OCI-LY7 (cell line): ENCODE results near the gene XYLT1. TPM values are rescaled to one million over a fixed set of nuclear protein-coding genes. Genes with fewer than 3 reads are reported as not detected.

Experiments used
- BruUV-seq: library from RNA; stranded (reverse); fragments of 400-500 nt; replicated peaks from 2 replicates; lab custom pipeline; 2021; lab: Mats Ljungman, UMichigan
- CTCF ChIA-PET: fragments of 300-600 bp; sonication (Branson Sonifier 250); formaldehyde crosslinking; loops from one replicate; lab custom pipeline; 2022; ENCODE audit warnings: antibody characterized with exemption; ENCODE audit not compliant: unreplicated experiment; lab: Charles Lee
- POLR2A ChIA-PET: fragments of 300-600 bp; sonication (Branson Sonifier 250); formaldehyde crosslinking; loops from one replicate; lab custom pipeline; 2022; ENCODE audit warnings: antibody characterized with exemption; lab: Charles Lee
- DNase-seq: peaks from one replicate; pipeline ENCODE4 v3.0.0-alpha.2; 2015; ENCODE audit warnings: low spot score
- H2AFZ ChIP-seq: fragments of 200-600 bp; sonication (generic), shearing (Covaris generic); 2 replicates; pipeline ENCODE4 v1.6.1; 2014; ENCODE audit warnings: mild to moderate bottlenecking, antibody characterized with exemption, low read length, moderate library complexity
- H3K27ac ChIP-seq: fragments of 200-600 bp; sonication (generic); 2 replicates; pipeline ENCODE4 v1.5.1; 2014; ENCODE audit warnings: mixed run types, low read depth, mild to moderate bottlenecking, moderate library complexity, low read length, inconsistent platforms; ENCODE audit not compliant: poor library complexity, severe bottlenecking
- H3K36me3 ChIP-seq: fragments of 200-600 bp; sonication (generic); 2 replicates; pipeline ENCODE4 v1.6.1; 2014; ENCODE audit warnings: mild to moderate bottlenecking, antibody characterized with exemption, low read length, moderate library complexity, mixed read lengths; ENCODE audit not compliant: insufficient read depth
- H3K4me1 ChIP-seq: fragments of 200-600 bp; sonication (generic); 2 replicates; pipeline ENCODE4 v1.5.1; 2014; ENCODE audit warnings: mild to moderate bottlenecking, low read length; ENCODE audit not compliant: insufficient read depth, poor library complexity, severe bottlenecking
- H3K4me2 ChIP-seq: fragments of 200-600 bp; sonication (generic); 2 replicates; pipeline ENCODE4 v1.6.1; 2014; ENCODE audit warnings: mild to moderate bottlenecking, low read length
- H3K4me3 ChIP-seq: fragments of 200-600 bp; sonication (generic); 2 replicates; pipeline ENCODE4 v1.5.1; 2014; ENCODE audit warnings: mild to moderate bottlenecking, low read depth, low read length; ENCODE audit not compliant: poor library complexity, severe bottlenecking
- H3K79me2 ChIP-seq: fragments of 200-600 bp; sonication (generic); 2 replicates; pipeline ENCODE4 v1.6.1; 2016; ENCODE audit warnings: low read depth, mild to moderate bottlenecking, low read length, moderate library complexity, mixed read lengths; ENCODE audit not compliant: insufficient read depth
- H3K9me2 ChIP-seq: fragments of 200-600 bp; sonication (generic); 2 replicates; pipeline ENCODE4 v1.6.1; 2016; ENCODE audit warnings: mild to moderate bottlenecking, low read length, mixed read lengths; ENCODE audit not compliant: insufficient read depth
- H3K9me3 ChIP-seq: fragments of 200-600 bp; sonication (generic); 2 replicates; pipeline ENCODE4 v1.6.1; 2014; ENCODE audit warnings: mild to moderate bottlenecking, mixed run types, low read length, mixed read lengths
- H4K20me1 ChIP-seq: fragments of 200-600 bp; sonication (generic); 2 replicates; pipeline ENCODE4 v1.6.1; 2014; ENCODE audit warnings: mild to moderate bottlenecking, antibody characterized with exemption, low read length, moderate library complexity, mixed read lengths; ENCODE audit not compliant: insufficient read depth
- CTCF ChIP-seq: fragments of 200-600 bp; sonication (generic); conservative IDR thresholded peaks from 2 replicates; pipeline ENCODE4 v1.5.1; 2014; ENCODE audit warnings: mild to moderate bottlenecking, antibody characterized with exemption, low read length, moderate library complexity, mixed read lengths
- EZH2phosphoT487 ChIP-seq: fragments of 200-600 bp; sonication (generic); IDR thresholded peaks from 2 replicates; pipeline ENCODE4 v1.6.1; 2018; ENCODE audit warnings: low read depth, borderline replicate concordance, mild to moderate bottlenecking, mixed run types, antibody characterized with exemption, low read length, moderate library complexity, mixed read lengths
- intact Hi-C: fragments of 100-400 bp; cut with micrococcal nuclease; formaldehyde crosslinking; loops from one replicate; pipeline ENCODE4 v1.10.0; 2022; ENCODE audit not compliant: unreplicated experiment
- total RNA-seq, 2 experiments: library from RNA; depleted of rRNA in 1 of 2; stranded (reverse); fragments of >200 nt in 1 of 2; shearing (Covaris generic) in 1 of 2; gene quantifications; 2 replicates each; pipeline ENCODE4 v1.2.3, GENCODE V29; 2014 to 2022

Gene XYLT1
- total RNA-seq, 2 experiments from 2014 or later: 36.3 to 50.0 TPM

DNA sequence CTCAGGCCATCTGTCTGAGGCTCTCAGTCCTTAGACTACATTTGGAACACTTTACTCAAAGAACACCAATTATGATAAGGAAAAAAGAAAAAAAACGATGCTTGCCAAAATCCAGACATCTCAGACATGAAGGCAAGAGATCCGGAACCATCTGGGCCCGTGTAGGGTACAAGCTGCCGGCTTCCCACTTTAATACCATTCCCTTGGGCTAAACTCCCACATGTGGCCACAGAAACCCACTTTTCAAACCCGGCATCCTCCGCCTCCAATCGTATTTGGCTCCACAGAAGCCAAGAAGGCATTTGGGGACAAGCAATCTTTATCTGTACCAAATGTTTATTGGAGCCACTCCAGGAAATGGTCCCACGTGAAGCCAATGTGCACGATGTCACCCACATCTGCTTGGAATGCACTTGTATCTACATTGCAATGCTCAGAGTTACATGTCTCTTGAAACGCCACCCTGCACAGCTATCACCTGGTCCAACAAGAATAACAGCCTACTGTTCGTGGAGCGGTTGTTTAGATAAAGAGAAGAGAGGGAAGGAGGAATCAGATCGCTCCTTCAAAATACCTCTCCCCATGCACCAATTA is 33.5 kb downstream of the XYLT1 start:
- H3K36me3 ChIP-seq: peaks cover 35% of the 10 kb centered on the region
- no peaks in the 10 kb centered on the region for H3K9me2 ChIP-seq
- peaks cover 54% of the 10 kb centered on the region for H3K4me1 ChIP-seq
- no peak for DNase-seq
- H3K79me2 ChIP-seq: peaks cover 17% of the 10 kb centered on the region; the same call in 1 of the 2 replicates
- peaks cover 19% of the 10 kb centered on the region; the same call in 1 of the 2 replicates for H4K20me1 ChIP-seq
- H3K27ac ChIP-seq: no peak overlapping the region
- ChIA-PET CTCF (no interaction called here), POLR2A (interaction anchor here (0.7 kb wide), 1 partner anchor 26 kb away, joined by 3 read pairs; no protein-coding TSS in a partner anchor)
- intact Hi-C loops: no loop called here
- BruUV-seq: no TSS peak
- H2AFZ ChIP-seq: no peak overlapping the region
- no peak for TF ChIP-seq CTCF
- no peak for TF ChIP-seq EZH2phosphoT487
- H3K9me3 ChIP-seq: no peaks in the 10 kb centered on the region
- no peak overlapping the region for H3K4me2 ChIP-seq
- no peak overlapping the region for H3K4me3 ChIP-seq

DNA sequence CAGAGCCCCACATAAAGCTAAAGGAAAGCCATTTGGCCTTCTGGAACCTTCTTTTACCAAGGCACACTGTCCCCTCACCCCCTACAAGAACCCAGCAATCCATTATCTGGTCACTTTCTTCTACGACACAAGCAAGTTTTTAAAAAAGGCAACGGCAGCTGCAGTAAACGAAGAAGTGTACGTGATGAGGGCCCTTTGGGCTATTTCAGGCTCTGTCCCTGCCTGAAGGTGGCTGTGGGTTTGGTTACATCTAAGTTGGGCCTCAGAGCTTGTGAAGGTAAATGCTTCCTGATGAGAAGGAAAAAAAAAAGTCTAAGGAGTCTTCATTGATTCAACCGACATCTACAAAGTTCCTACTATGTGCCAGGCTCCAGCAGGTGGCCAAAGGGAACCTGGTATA is 35.4 kb downstream of the XYLT1 start:
- POLR2A ChIA-PET: interaction anchor here (0.6 to 2.1 kb wide), 4 partner anchors 14 to 243 kb away, joined by 3 to 11 read pairs (median 4); no protein-coding TSS in a partner anchor
- no TSS peak for BruUV-seq
- intact Hi-C loops: no loop called here
- no peak for TF ChIP-seq EZH2phosphoT487
- no peak for TF ChIP-seq CTCF
- DNase-seq: peak; percentile 39
- CTCF ChIA-PET: interaction anchor here (0.6 kb wide), 1 partner anchor 33 kb away, joined by 9 read pairs; no protein-coding TSS in a partner anchor
- H2AFZ ChIP-seq: no peak overlapping the region
- H3K9me2 ChIP-seq: no peaks in the 10 kb centered on the region
- H3K4me1 ChIP-seq: peaks cover 50% of the 10 kb centered on the region
- peak overlapping the region; percentile 48 for H3K4me2 ChIP-seq
- H4K20me1 ChIP-seq: peaks cover 19% of the 10 kb centered on the region; the same call in 1 of the 2 replicates
- peaks cover 43% of the 10 kb centered on the region for H3K36me3 ChIP-seq
- H3K79me2 ChIP-seq: peaks cover 27% of the 10 kb centered on the region; the same call in 1 of the 2 replicates
- H3K9me3 ChIP-seq: no peaks in the 10 kb centered on the region
- H3K27ac ChIP-seq: peak overlapping the region; percentile 50
- no peak overlapping the region for H3K4me3 ChIP-seq
